Right atrium auricular region (tissue), 2 donors: Measurements from ENCODE around the gene FOXO3. TPM values are rescaled to one million over a fixed set of nuclear protein-coding genes. Genes with fewer than 3 reads are reported as not detected.
"Not testable (repeated sequence)": the region's sequence is repeated elsewhere in the genome, so short reads cannot be mapped to it uniquely, and the experiment has no call there.

Experiments used
- DNase-seq: peaks from one replicate; pipeline ENCODE4 v3.0.0-alpha.2; 2019; ENCODE audit warnings: low spot score
- H3K27ac ChIP-seq, 2 donors: fragments of 200-600 bp; sonication (generic); 1 replicate in 1 of 2; 2 replicates in 1 of 2; pipeline ENCODE4 v1.5.1; 2016 to 2019
- H3K27me3 ChIP-seq, 2 donors: fragments of 200-600 bp; sonication (generic); one replicate each; pipeline versions ENCODE4 v1.5.1 to v1.6.0; 2017 to 2019
- H3K36me3 ChIP-seq: fragments of 200-600 bp; sonication (generic); one replicate; pipeline ENCODE4 v1.5.1; 2016
- H3K4me1 ChIP-seq, 2 donors: fragments of 200-600 bp; sonication (generic); one replicate each; pipeline versions ENCODE4 v1.5.1 to v1.6.0; 2017 to 2019
- H3K4me3 ChIP-seq, 2 donors: fragments of 200-600 bp; sonication (generic); 1 replicate in 1 of 2; 2 replicates in 1 of 2; pipeline ENCODE4 v1.5.1; 2017 to 2019; ENCODE audit warnings: mild to moderate bottlenecking in 1 of 2, moderate library complexity in 1 of 2
- H3K9me3 ChIP-seq, 2 donors: fragments of 200-600 bp; sonication (generic); one replicate each; pipeline ENCODE4 v1.5.1; 2019
- total RNA-seq, 2 donors: library from RNA; depleted of rRNA; stranded (reverse); fragments of >200 nt; gene quantifications; one replicate each; pipeline ENCODE4 v1.1.0, GENCODE V29; 2016
- TF ChIP-seq, protein P1 (sequence below), 2 donors: fragments of 200-600 bp; sonication (generic); IDR thresholded peaks; one replicate each; pipeline ENCODE4 v1.5.1; 2019; ENCODE audit warnings: antibody characterized with exemption in 2 of 2

The FOXO3 gene
- total RNA-seq, 2 donors from 2014 or later = 54.5 to 60.9 TPM

DNA sequence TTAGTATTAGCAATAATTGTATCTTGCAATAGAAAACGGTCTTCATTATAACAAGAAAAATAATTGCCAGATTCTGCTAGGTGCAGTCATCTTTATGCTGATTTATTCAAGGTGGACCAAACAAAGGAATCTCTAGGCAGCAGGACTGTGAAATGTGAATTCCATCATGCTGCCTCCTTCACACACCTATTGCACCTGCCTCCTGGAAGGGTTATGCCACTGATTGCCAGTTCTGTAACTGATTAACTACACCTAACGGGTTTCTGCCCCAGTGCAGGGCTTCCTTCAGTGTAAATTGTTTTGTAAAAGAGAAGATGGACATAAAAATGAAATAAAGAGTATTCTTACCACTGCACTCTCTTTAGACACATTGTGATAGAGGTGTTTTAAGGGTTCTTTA lies 96.1 kb downstream of the FOXO3 start:
- TF ChIP-seq, protein P1, sequence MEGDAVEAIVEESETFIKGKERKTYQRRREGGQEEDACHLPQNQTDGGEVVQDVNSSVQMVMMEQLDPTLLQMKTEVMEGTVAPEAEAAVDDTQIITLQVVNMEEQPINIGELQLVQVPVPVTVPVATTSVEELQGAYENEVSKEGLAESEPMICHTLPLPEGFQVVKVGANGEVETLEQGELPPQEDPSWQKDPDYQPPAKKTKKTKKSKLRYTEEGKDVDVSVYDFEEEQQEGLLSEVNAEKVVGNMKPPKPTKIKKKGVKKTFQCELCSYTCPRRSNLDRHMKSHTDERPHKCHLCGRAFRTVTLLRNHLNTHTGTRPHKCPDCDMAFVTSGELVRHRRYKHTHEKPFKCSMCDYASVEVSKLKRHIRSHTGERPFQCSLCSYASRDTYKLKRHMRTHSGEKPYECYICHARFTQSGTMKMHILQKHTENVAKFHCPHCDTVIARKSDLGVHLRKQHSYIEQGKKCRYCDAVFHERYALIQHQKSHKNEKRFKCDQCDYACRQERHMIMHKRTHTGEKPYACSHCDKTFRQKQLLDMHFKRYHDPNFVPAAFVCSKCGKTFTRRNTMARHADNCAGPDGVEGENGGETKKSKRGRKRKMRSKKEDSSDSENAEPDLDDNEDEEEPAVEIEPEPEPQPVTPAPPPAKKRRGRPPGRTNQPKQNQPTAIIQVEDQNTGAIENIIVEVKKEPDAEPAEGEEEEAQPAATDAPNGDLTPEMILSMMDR (IDR thresholded peaks at IDR 0.05) = no peak
- DNase-seq = no peak
- H3K9me3 ChIP-seq = no peaks in the 10 kb centered on the region
- no peak overlapping the region for H3K4me3 ChIP-seq
- no peaks in the 10 kb centered on the region for H3K27me3 ChIP-seq
- peak overlapping the region; percentile 81 to 87 for H3K27ac ChIP-seq
- H3K36me3 ChIP-seq = no peaks in the 10 kb centered on the region
- H3K4me1 ChIP-seq = peaks cover 0 to 98% of the 10 kb centered on the region in 2 donors

DNA sequence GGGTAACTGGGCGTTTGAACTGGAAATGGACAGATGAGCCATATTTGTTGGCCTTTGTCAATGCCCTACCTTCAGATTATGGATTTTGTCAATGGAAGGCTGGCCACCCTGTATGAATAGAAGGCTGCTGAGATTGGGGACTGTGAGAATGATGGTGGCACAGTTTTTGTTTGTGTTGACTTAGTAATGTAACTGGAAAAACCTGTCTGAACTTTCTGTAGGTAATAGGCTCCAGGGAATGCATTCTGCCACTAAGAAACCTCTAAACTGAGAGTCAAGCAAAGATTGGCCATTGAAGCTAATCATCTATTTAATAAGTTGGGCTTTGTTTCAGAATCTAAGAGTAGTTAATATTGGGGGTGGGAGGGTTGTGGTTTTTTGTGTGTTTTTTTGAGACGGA lies 97.5 kb downstream of the FOXO3 start:
- Histone ChIP-seq H3K9me3 (no peaks in the 10 kb centered on the region), H3K36me3 (no peaks in the 10 kb centered on the region), H3K4me3 (no peak overlapping the region), H3K27me3 (no peaks in the 10 kb centered on the region), H3K27ac (peak overlapping the region in 1 of 2 donors; percentile 87), H3K4me1 (peaks cover 0 to 96% of the 10 kb centered on the region in 2 donors)
- no peak for DNase-seq
- TF ChIP-seq, protein P1 (IDR thresholded peaks at IDR 0.05) = no peak

DNA sequence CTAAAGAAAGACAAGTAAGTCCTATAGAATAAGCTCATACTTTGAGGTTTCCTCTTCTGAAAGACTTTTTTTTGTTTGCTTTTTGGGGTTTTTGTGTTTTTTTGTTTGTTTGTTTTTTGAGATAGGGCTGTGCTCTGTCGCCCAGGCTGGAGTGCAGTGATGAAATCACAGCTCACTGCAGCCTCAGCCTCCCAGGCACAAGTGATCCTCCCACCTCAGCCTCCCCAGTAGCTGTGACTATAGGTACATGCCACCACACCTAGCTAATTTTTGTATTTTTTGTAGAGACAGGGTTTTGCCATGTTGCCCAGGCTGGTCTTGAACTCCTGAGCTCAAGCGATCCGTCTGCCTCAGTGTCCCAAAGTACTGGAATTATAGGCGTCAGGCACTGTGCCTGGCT lies 98.1 kb downstream of the FOXO3 start:
- not testable (repeated sequence) for H3K27ac ChIP-seq, DNase-seq, H3K9me3 ChIP-seq, H3K27me3 ChIP-seq, H3K36me3 ChIP-seq, H3K4me3 ChIP-seq
- peaks cover 0 to 90% of the 10 kb centered on the region in 2 donors for H3K4me1 ChIP-seq

DNA sequence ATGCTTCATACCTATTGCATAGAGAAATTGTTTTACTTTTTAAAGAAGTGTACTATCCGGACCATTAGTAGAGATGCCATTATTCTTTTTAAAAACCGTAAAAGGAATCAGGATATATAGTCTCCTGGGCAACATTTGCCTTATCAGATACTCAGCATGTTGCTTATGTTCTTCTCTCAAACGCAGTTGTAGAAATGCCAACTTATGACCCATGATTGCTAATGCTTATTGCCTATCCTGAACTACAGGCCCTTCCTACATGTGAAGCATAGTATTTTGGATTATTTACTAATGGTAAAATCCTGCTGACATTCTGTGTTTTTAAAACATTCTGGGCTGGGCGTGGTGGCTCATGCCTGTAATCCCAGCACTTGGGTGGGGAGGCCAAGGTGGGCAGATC lies 99.5 kb downstream of the FOXO3 start:
- no peak overlapping the region for H3K4me3 ChIP-seq
- peaks cover 7% of the 10 kb centered on the region for H3K36me3 ChIP-seq
- no peak overlapping the region for H3K27ac ChIP-seq
- peaks cover 0 to 80% of the 10 kb centered on the region in 2 donors for H3K4me1 ChIP-seq
- DNase-seq = no peak
- TF ChIP-seq, protein P1 (IDR thresholded peaks at IDR 0.05) = no peak
- H3K9me3 ChIP-seq = no peaks in the 10 kb centered on the region
- H3K27me3 ChIP-seq = no peaks in the 10 kb centered on the region

DNA sequence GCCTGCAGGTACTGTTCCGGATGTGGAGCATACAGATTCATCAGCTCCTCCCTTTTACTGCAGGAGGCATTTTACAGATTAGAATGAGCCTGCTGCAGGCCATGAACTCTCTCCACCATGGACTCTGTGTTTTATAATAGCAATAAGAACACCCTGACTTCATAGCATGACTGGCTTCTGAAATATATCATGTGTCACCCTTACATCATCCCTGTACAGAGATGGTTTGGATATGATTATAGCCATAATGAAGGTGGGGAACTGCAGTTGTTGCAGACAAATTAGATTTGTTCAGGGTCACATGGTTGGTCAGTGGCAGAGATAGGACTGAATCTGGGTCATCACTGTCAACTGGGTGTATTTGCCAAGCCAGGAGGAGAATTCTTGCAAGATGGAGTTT lies 100.7 kb downstream of the FOXO3 start:
- no peak overlapping the region for H3K4me3 ChIP-seq
- peak overlapping the region in 1 of 2 donors; percentile 35 for H3K27ac ChIP-seq
- peaks cover 15% of the 10 kb centered on the region for H3K36me3 ChIP-seq
- peaks cover 0 to 70% of the 10 kb centered on the region in 2 donors for H3K4me1 ChIP-seq
- no peaks in the 10 kb centered on the region for H3K27me3 ChIP-seq
- no peak for DNase-seq
- no peaks in the 10 kb centered on the region for H3K9me3 ChIP-seq
- TF ChIP-seq, protein P1 (IDR thresholded peaks at IDR 0.05) = no peak

DNA sequence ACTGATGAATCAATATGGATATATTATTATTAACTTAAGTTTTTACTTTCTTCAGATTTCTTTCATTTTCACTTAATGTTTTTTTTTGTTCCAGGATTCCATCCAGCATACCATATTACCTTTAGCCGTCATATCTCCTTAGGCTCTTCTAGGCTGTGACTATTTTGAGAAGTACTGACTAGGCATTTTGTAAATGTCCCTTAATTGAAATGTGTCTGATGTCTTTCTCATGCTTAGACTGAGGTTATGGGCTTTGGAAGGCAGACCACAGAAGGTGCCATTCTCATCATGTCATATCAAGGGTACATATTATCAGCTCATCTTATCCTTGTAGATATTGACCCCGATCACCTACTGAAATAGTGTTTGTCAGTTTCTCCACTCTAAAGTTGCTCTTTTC lies 101.3 kb downstream of the FOXO3 start:
- no peak for DNase-seq
- no peaks in the 10 kb centered on the region for H3K9me3 ChIP-seq
- H3K36me3 ChIP-seq = peaks cover 15% of the 10 kb centered on the region
- TF ChIP-seq, protein P1 (IDR thresholded peaks at IDR 0.05) = no peak
- peak overlapping the region in 1 of 2 donors; percentile 35 for H3K27ac ChIP-seq
- no peaks in the 10 kb centered on the region for H3K27me3 ChIP-seq
- H3K4me3 ChIP-seq = no peak overlapping the region
- H3K4me1 ChIP-seq = peaks cover 0 to 64% of the 10 kb centered on the region in 2 donors
